ENCODE results near the gene CD24. TPM values are rescaled to one million over a fixed set of nuclear protein-coding genes. Genes with fewer than 3 reads are reported as not detected.
"Not testable (repeated sequence)": the region's sequence is repeated elsewhere in the genome, so short reads cannot be mapped to it uniquely, and the experiment has no call there.

Gene CD24
- total and polyA plus RNA-seq, 8 donors: 54.0 to 184 (median 156) TPM

GRCh38 chr6:107019047-107019446 is 44.5 kb upstream of the CD24 start:
- no peak for DNase-seq
- Histone ChIP-seq H3K4me1 (peaks cover 0 to 10% of the 10 kb centered on the region in 2 donors), H3K9me3 (no peaks in the 10 kb centered on the region), H3K27me3 (no peaks in the 10 kb centered on the region), H3K27ac (no peak overlapping the region), H3K36me3 (no peaks in the 10 kb centered on the region), H3K4me3 (no peak overlapping the region)
- no peak for ATAC-seq
- intact Hi-C loops (cut with DNase I): no loop called here
- TF ChIP-seq CTCF (IDR thresholded peaks at IDR 0.05): no peak

GRCh38 chr6:107009499-107009898 is 35.0 kb upstream of the CD24 start:
- Histone ChIP-seq H3K4me1 (no peaks in the 10 kb centered on the region), H3K4me3 (no peak overlapping the region)
- ATAC-seq: no peak

GRCh38 chr6:106997392-106998158 is 23.0 kb upstream of the CD24 start:
- no peaks in the 10 kb centered on the region for H3K4me1 ChIP-seq
- H3K27ac ChIP-seq: no peak overlapping the region
- H3K27me3 ChIP-seq: no peaks in the 10 kb centered on the region
- peak; percentile 58 to 73 for TF ChIP-seq CTCF (IDR thresholded peaks at IDR 0.05)
- H3K36me3 ChIP-seq: no peaks in the 10 kb centered on the region
- peak in 2 of 4 donors; percentile 38 to 50 for DNase-seq
- no peak overlapping the region for H3K4me3 ChIP-seq
- H3K9me3 ChIP-seq: no peaks in the 10 kb centered on the region
- peak; percentile 88 for ATAC-seq
- intact Hi-C loops (cut with DNase I): no loop called here

More at GRCh38 chr6:107009499-107009898, 35.0 kb upstream of the CD24 start:
- intact Hi-C loops (cut with DNase I): no loop called here
- Histone ChIP-seq H3K36me3 (no peaks in the 10 kb centered on the region), H3K27me3 (no peaks in the 10 kb centered on the region), H3K27ac (no peak overlapping the region), H3K9me3 (no peaks in the 10 kb centered on the region)
- no peak for TF ChIP-seq CTCF (IDR thresholded peaks at IDR 0.05)
- DNase-seq: no peak

DNA sequence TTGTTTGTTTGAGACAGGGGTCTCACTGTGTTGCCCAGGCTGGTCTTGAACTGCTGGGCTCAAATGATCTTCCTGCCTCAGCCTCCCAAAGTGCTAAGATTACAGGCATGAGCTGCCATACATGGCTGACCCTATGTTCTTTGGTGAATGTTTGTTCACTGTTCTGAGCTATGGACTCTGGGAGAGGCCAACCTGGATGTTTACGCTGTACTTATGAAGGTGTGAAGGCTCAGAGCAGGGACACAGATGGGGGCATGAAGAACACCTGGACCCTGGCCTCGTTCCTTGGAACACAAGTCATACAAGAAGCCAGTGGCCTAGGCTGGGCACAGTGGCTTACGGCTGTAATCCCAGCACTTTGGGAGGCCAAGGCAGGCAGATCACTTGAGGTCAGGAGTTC is 21.1 kb upstream of the CD24 start:
- Histone ChIP-seq H3K9me3 (no peaks in the 10 kb centered on the region), H3K27me3 (no peaks in the 10 kb centered on the region), H3K36me3 (no peaks in the 10 kb centered on the region), H3K4me1 (no peaks in the 10 kb centered on the region), H3K4me3 (no peak overlapping the region), H3K27ac (no peak overlapping the region)
- intact Hi-C loops (cut with DNase I): no loop called here
- ATAC-seq: no peak
- no peak for TF ChIP-seq CTCF (IDR thresholded peaks at IDR 0.05)
- DNase-seq: no peak

DNA sequence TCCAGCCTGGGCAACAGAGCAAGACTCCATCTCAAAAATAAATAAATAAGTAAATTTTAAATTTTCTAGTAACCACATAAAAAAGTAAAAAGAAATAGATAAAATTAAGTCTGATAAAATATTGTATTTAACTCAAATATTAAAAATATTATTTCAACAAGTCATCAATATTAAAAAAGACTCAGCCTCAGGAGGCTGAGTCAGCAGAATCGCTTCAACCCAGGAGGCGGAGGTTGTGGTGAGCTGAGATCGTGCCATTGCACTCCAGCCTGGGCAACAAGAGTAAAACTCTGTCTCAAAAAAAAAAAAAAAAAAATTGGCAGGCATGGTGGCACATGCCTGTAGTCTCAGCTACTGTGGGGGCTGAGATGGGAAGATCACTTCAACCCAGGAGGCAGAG is 15.2 kb upstream of the CD24 start:
- H3K36me3 ChIP-seq; intact Hi-C loops (cut with DNase I); H3K9me3 ChIP-seq; H3K4me1 ChIP-seq; DNase-seq; H3K27ac ChIP-seq; H3K4me3 ChIP-seq; ATAC-seq: not testable (repeated sequence)
- peaks cover 0 to 14% of the 10 kb centered on the region in 2 donors for H3K27me3 ChIP-seq

DNA sequence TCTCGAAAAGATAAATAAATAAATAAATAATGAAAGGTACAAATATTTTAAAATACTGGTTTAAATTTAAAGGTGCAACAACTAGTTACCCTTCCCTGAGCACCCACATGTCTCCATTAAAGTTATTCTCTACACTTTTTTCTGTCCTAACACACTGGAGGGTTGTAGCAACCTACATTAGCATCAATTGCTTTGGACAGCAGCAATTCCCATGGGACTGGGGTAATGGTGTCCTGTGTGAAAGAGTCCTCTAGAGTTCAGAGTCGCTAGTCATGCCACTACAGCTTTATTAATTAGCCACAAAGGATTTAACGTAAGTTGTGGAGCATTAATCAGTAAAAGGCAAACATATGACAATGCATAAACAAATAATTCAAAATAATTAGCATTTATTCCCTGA is 14.1 kb upstream of the CD24 start:
- H3K9me3 ChIP-seq: no peaks in the 10 kb centered on the region
- H3K4me1 ChIP-seq: no peaks in the 10 kb centered on the region
- H3K27me3 ChIP-seq: peaks cover 0 to 25% of the 10 kb centered on the region in 2 donors
- H3K36me3 ChIP-seq: no peaks in the 10 kb centered on the region
- H3K27ac ChIP-seq: no peak overlapping the region
- H3K4me3 ChIP-seq: no peak overlapping the region
- ATAC-seq (no peak), DNase-seq (no peak)
- intact Hi-C loops (cut with DNase I): no loop called here
- TF ChIP-seq CTCF (IDR thresholded peaks at IDR 0.05): no peak

All from left lung (tissue), 10 donors.